NCI-H1105 treated with DMSO at 0.1 percent for 48 hours (cell line): ENCODE measurements around the gene PLEKHA8.

Experiments
- DNase-seq: peaks from one replicate; lab custom pipeline; 2025; lab: John Stamatoyannopoulos, UW

PLEKHA8 gene

DNA sequence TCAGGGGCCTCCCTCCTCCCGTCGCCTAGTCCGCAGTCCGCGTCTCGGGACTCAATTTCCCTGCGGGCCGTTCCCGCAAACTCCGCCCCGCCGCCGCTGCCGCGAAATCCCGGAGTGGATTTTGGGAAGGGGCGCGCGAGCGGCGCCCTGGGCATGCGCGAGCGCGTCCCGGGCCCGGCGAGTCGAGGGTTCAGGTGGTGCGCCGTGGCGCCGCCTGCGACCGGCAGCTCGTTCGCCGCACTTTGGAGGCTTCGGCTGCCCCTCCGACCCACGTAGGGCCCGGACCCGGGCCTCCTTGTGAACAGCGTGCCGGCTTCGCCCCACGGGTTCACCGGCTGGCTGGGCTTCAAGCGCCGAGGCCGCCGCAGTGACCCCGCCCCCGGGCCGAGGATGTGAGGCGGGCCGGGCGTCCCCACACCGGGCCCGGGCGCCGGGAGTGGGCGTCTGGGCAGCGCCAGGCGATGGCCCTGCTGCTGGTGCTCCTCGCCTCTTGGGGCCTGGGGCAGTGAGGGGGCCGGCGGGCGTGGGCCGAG is at the start of gene PLEKHA8:
PLEKHA8 (plus strand) TSS at position 197 of the 533 bp plus-strand sequence. CDS start 351 bp downstream, outside the sequence.
- DNase-seq, result peak; percentile 79

GRCh38 chr7:29980151-29980550 is 48.1 kb upstream of the PLEKHA8 start:
- no peak for DNase-seq

DNA sequence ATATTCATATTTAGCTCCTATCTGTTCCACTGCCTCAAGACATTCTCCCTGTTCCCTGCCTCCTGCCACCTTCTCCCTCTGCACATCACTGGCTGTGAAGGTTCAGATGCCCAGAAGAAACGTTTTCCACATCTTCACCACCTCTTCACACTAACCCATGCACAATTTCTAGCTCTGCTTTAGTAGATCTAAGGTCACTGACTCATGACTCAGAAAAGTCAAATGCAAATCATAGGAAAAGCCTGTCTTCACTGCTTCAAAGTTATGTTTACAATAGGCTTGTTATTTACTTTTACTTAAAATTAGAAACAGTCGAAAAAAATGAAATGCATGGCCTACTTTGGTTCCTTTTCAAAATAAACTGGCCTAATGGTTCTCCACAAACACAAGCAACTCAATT is 41.1 kb upstream of the PLEKHA8 start:
- no peak for DNase-seq

DNA sequence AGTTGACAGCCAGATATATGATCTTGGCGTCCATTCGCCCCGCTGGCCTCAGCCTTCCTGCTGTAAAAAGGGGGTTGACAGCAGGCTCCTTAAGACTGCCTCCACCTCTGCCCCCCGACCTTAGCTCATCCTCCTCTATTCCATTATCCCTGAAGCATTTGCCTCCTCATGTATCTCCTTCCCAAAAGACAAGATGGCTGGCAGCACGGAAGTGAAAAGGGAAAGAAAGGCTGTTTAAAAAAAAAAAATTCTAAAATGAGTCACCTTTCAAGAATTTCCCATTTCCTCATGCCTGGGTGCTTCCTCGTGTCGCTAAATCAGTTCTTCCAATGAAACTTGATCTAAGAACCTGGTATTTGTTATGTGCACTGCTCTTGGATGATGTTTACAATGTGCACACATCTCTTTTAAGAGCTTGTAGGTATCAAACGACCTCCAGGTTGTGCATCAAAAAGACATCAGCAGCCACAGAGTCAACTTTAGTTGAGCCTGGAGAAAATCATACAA is 40.3 kb upstream of the PLEKHA8 start:
- peak; percentile 21 for DNase-seq

- DNase-seq, result peak; percentile 63
Observed at GRCh38 chr7:29988424-29989256, 39.6 kb upstream of the PLEKHA8 start.

DNA sequence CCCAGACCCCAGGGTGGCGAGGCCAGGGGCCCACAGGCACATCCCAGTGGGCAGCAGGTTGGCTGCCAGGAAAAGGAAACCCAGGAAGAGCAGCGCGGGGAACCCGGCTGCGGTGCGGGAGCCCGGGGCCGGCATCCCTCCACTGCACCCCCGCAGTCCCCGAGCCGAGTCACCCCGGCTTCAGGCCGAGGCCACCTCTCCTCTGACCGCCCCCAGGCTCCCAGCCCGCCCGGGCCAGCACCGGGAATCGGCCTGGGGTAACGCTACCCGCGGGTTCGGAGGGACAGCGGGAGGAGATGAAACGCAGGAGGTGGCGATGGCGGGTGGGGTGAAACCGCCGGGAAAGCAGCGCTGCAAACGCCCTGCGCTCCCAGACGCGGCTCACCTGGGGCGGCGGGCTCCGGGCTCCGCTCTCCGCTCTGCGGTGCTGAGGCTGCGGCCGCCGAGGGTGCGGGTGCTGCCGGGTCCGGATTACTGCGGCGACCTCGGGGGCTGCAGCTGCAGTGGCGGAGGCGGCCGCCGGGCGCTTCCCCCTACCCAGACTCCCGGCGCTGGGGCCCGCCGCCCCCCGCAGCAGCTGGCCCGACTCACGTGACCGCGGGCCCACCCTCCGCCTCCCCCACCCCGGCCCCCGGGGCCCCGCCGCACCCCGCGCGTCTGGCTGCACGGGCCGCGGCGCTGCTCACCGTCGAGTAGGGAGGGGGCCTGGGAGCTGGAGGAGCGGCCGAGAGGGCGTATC is 38.8 kb upstream of the PLEKHA8 start, which contains the start of gene SCRN1:
SCRN1 (minus strand) TSS at position 545 of the 739 bp plus-strand sequence. CDS start 20,734 bp downstream, outside the sequence.
- DNase-seq, result peak; percentile 61

GRCh38 chr7:29990931-29991330 is 37.3 kb upstream of the PLEKHA8 start:
- no peak for DNase-seq

GRCh38 chr7:29991937-29992336 is 36.3 kb upstream of the PLEKHA8 start:
- DNase-seq, result no peak

DNA sequence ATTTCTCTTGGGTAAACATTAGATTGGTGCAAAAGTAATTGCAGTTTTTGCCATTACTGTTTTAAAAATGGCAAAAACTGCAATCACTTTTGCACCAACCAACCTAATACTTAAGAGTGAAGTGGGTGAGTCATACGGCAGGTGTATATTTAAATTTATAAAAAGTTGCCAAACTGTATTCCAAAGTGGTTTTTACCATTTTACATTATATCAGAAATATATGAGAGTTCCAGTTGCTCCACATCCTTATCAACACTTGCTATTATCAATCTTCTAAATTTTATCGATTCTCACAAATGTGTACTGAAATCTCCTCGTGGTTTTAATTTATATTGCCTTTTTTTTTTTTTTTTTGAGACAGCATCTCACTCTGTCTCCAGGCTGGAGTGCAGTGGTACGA is 35.1 kb upstream of the PLEKHA8 start:
- DNase-seq, result no peak

DNA sequence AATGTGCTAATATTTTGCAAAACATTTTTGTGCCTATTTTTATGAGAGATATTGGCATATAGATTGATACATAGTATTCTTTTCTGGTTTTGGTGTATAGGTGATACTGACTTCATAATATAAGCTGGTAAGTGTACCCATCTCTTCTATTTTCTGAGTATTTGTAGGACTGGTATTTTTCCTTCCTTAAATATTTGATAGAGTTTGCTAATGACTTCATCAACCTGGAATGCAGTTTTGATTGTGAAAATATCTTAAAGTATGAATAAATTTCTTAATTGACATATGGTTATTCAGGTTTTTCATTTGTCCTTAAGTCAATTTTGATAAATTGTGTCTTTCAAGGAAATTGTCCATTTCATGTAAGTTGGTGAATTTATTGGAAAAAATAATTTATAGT is 32.6 kb upstream of the PLEKHA8 start:
- DNase-seq, result no peak

DNA sequence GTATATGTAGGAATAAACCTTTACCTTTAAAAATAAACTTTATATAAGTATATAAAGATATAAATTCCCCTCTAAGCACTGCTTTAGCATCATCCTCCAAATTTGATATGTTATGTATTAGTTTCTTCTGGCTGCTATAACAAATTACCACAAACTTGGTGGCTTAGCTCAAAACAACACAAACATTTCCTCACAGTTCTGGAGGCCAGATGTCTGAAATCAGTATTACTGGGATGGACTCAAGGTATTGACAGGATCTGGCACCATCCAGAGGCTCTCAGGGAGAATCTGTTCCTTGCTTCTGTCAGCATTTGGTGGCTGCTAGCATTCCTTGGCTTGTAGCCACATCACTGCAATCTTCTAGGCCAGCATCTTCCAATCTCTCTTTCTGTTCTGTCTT is 31.9 kb upstream of the PLEKHA8 start:
- DNase-seq, result no peak

DNA sequence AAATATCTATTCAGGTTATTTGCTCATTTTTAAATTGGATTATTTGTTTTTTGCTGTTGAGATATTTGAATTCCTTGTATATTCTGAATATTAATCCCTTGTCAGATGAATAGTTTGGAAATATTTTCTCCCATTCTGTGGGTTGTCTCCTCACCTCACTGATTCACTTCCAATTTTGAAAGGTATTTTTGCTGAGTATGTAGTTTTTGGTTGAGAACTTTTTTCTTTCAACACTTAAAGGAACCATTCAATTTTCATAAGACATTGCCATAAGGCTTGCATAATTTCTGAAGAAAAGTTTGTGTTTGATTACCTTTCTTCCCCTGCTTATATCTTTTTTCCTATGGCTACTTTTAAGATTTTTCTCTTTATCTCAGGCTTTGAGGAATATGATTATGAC is 29.7 kb upstream of the PLEKHA8 start:
- DNase-seq, result no peak

DNA sequence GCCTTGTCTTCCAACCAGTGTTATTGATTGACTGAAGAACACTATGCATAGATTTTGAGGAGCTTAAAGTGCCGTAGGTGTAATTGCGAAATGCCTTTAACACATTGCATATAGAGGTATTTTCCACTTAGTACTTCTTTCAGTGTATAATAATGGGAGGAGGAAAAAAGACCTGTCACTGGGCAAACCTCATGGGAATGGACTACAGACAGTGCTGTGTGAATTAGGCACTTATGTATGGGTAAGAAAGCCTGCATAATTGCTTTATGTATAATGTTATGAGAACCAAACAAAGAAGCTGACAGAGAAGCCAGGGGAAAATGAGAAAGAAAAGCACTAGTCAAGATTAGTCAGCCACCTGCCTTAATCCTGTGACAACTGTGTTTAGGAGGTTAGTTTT is 26.2 kb upstream of the PLEKHA8 start:
- no peak for DNase-seq

DNA sequence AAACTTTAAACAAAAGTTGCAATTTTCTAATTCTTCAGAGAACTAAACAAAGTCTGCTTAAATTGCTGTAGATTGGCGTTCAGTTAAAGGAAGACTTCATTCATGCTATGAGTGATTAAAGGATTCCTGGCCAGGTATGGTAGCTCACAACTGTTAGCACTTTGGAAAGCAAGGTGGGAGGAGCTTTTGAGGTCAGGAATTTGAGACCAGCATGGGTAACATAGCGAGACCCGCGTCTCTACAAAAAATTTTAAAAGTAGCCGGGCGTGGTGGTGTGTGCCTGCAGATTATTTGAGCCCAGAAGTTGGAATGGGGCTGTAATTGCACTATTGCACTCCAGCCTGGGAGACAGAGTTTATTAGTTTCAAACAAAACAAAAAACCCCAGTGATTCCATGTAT is 25.1 kb upstream of the PLEKHA8 start:
- DNase-seq, result no peak

DNA sequence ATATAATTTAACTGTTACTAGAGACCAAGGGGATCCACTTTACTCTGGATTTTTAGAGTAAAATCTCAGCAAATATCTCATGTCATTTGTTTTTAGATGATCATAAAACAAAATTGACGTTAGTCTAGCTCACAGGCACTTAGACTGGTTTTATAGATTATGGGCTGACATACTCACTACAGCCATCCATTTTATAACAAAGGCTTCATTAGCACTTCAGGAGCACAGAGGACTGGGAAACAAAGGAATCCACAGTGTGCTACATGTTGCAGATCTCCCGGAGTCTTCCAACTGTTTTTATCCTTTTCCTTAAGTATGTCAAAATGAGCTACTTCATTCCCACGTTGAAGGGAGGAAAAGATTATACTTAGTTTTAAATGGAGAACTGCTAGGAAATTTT is 22.7 kb upstream of the PLEKHA8 start:
- no peak for DNase-seq

DNA sequence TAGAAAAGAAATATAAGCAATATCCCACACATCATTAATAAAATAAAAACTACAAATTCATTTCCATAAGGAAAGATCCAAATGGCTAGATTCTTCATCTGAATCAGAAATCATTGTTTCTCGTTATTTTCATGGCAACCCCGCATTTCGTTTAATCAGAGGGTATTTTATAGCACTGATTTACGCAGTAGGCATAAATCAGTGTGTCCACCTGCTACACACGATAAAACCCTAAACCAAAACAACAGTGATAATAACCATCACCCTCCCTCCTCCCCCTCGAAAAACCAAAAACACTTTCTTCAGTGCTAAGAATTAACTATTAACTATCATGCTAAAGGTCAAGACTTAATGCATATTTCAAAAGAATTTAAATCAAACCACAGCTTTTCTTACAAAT is 18.2 kb upstream of the PLEKHA8 start:
- no peak for DNase-seq

GRCh38 chr7:30012757-30013156 is 15.5 kb upstream of the PLEKHA8 start:
- no peak for DNase-seq

DNA sequence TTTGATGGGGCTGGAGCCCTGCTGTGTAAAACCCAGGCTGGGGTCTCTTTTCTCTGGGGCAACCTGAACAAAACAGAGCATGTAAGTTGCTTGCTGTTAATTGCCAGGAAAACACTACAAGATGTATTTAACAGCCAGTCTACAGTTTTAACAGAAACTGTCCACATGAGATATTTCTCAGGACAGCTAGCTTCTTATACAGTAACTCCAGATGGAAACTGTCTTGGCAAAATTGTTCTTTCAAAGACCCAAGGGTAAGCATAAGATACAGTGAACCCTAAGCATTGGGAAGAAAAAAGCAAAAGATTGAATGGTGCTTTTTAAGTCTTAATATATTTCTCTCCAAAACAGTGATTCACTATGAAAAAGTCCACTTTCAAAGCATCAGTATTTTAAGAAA is 9.8 kb upstream of the PLEKHA8 start:
- no peak for DNase-seq

- DNase-seq, result no peak
Observed at GRCh38 chr7:30019387-30019786, 8.8 kb upstream of the PLEKHA8 start.

DNA sequence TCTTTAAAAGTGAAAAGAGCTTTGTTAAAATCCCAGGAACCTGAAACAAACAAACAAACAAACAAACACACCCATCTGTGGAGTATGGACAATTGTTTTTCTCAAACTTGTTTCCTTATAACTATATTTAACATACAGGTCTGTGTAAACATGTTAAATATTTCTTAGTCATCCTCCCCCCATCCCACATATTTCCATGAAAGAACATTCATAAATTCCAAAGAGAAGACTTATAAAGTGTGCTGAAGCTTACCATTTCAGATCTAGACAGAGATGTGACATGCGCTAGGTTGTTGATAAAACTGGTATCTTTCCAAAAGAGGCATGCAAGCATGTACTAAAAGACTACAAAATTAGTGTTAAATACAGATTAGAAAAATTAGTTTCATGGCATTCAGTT is 8.3 kb upstream of the PLEKHA8 start:
- no peak for DNase-seq

DNA sequence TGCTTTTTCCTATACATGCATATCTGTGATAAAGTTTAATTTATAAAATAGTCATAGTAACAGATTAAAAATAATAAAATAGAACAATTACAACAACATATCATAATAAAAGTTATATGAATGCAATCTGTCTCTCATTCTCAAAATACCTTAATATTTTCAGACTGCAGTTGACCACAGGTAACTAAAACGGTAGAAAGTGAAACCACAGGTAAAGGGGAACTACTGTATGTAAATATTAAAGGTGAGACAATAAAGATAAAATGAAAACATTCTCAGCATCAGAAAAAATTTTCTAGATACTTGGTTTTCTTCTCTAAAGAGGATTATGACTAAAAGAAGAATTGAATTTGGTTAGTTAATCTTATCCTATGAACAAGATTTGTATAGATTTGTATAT is 7.7 kb upstream of the PLEKHA8 start:
- no peak for DNase-seq

DNA sequence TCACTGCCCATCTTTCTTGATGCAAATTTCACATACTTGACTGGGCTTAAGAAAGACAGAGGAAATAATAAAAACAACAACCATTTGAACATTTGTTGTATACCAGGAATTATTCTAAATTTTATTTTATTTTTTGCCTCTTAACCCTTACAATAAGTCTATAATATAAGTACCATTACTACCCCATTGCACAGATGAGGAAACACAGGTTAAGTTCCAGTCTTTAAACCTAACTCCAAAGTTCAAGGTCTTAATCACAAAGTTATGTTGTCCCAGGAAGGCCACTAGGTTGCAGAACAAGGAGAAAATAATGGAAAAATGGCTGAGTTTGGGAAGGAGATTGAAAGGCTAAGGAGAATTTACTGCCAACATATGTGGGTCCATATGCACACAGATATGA is 5.2 kb upstream of the PLEKHA8 start:
- no peak for DNase-seq

GRCh38 chr7:30023524-30023923 is 4.7 kb upstream of the PLEKHA8 start:
- DNase-seq, result no peak
